Type B pancreatic cell (in vitro differentiated cells): ENCODE results near the gene MRPL21. TPM values are rescaled to one million over a fixed set of nuclear protein-coding genes. Genes with fewer than 3 reads are reported as not detected.

ENCODE experiments used
- DNase-seq: peaks from one replicate; pipeline ENCODE4 v3.0.0; 2021; ENCODE audit warnings: mixed read lengths; ENCODE audit not compliant: unreplicated experiment; ENCODE audit errors: extremely low spot score
- H3K27ac Mint-ChIP-seq: 2 replicates; pipeline ENCODE4 v1.8.0; 2021; ENCODE audit warnings: mild to moderate bottlenecking, mixed read lengths
- H3K27me3 Mint-ChIP-seq: 2 replicates; pipeline ENCODE4 v1.8.0; 2021; ENCODE audit warnings: mixed read lengths
- H3K36me3 Mint-ChIP-seq: 2 replicates; pipeline ENCODE4 v1.8.0; 2021; ENCODE audit warnings: mixed read lengths
- H3K4me1 Mint-ChIP-seq: one replicate; pipeline ENCODE4 v1.8.0; 2021; ENCODE audit warnings: mixed read lengths; ENCODE audit not compliant: unreplicated experiment
- H3K4me3 Mint-ChIP-seq: 2 replicates; pipeline ENCODE4 v1.8.0; 2021; ENCODE audit warnings: mild to moderate bottlenecking, mixed read lengths
- H3K9me3 Mint-ChIP-seq: 2 replicates; pipeline ENCODE4 v1.8.0; 2021; ENCODE audit warnings: mixed read lengths
- CTCF ChIP-seq: fragments of 200-600 bp; sonication (generic); conservative IDR thresholded peaks from 2 replicates; pipeline ENCODE4 v1.5.0; 2021; ENCODE audit warnings: antibody characterized with exemption, mild to moderate bottlenecking
- total RNA-seq: library from RNA; stranded (reverse); gene quantifications from 2 replicates; pipeline ENCODE4 v1.2.1, GENCODE V29; 2021; ENCODE audit warnings: low replicate concordance

Gene MRPL21
- total RNA-seq, 1 donor from 2014 or later = 60.2 TPM

DNA sequence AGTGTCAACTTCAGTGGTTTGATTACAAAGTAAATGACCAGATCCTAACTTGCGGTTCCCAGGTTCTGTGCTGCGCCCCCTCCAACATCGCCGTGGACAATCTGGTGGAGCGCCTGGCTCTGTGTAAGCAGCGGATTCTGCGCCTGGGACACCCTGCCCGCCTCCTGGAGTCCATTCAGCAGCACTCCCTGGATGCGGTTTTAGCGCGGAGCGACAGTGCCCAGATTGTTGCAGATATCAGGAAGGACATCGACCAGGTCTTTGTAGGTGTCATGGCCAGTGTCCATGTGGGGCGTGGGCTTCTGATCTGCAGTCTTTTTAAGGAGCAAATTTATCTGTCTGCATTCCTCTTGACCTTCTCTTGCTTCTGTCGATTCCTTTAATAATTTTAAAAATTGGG, 11.1 kb upstream of the MRPL21 start:
- Mint-ChIP-seq H3K4me3 (no peak overlapping the region), H3K27me3 (no peaks in the 10 kb centered on the region), H3K27ac (no peak overlapping the region), H3K36me3 (peaks cover 19% of the 10 kb centered on the region), H3K4me1 (no peaks in the 10 kb centered on the region), H3K9me3 (no peaks in the 10 kb centered on the region)
- TF ChIP-seq CTCF = no peak
- no peak for DNase-seq

- TF ChIP-seq CTCF = no peak
These were observed 9.6 kb upstream of the MRPL21 start for GRCh38 chr11:68913188-68913587.

GRCh38 chr11:68912254-68912653, 8.6 kb upstream of the MRPL21 start:
- H3K27ac Mint-ChIP-seq = no peak overlapping the region
- peaks cover 16% of the 10 kb centered on the region for H3K36me3 Mint-ChIP-seq
- no peak overlapping the region for H3K4me3 Mint-ChIP-seq
- no peaks in the 10 kb centered on the region for H3K9me3 Mint-ChIP-seq
- DNase-seq = no peak
- no peaks in the 10 kb centered on the region for H3K27me3 Mint-ChIP-seq
- no peaks in the 10 kb centered on the region for H3K4me1 Mint-ChIP-seq
- no peak for TF ChIP-seq CTCF

More at GRCh38 chr11:68913188-68913587, 9.6 kb upstream of the MRPL21 start:
- Mint-ChIP-seq H3K9me3 (no peaks in the 10 kb centered on the region), H3K27me3 (no peaks in the 10 kb centered on the region), H3K27ac (no peak overlapping the region), H3K36me3 (peaks cover 13% of the 10 kb centered on the region), H3K4me1 (no peaks in the 10 kb centered on the region), H3K4me3 (no peak overlapping the region)
- no peak for DNase-seq

DNA sequence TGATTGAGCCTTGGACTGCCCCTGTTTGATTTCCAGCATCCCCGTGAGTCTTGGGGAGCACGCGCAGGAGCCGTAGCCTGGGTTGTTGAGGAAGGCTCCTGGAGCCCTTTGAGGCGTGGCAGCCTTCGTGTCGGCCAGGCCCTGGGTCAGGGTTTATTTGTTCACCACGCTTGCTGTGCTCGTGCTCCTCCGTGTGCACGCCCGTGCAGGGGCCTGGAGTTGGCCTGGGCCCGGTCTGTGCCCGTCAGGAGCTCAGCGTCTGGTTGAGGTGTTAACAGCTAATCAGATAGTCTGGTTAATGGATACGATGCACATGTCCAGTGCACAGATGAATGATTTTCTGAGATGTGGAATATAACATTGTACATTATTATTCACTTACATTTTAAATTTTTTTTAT, 8.1 kb upstream of the MRPL21 start:
- H3K27ac Mint-ChIP-seq = no peak overlapping the region
- no peaks in the 10 kb centered on the region for H3K27me3 Mint-ChIP-seq
- DNase-seq = no peak
- H3K4me1 Mint-ChIP-seq = no peaks in the 10 kb centered on the region
- no peaks in the 10 kb centered on the region for H3K9me3 Mint-ChIP-seq
- no peak for TF ChIP-seq CTCF
- H3K4me3 Mint-ChIP-seq = no peak overlapping the region
- H3K36me3 Mint-ChIP-seq = peaks cover 17% of the 10 kb centered on the region

- H3K27me3 Mint-ChIP-seq = no peaks in the 10 kb centered on the region
- no peaks in the 10 kb centered on the region for H3K9me3 Mint-ChIP-seq
- no peak for DNase-seq
- no peak for TF ChIP-seq CTCF
- no peak overlapping the region for H3K4me3 Mint-ChIP-seq
- peaks cover 11% of the 10 kb centered on the region for H3K36me3 Mint-ChIP-seq
- H3K4me1 Mint-ChIP-seq = no peaks in the 10 kb centered on the region
- no peak overlapping the region for H3K27ac Mint-ChIP-seq
These were observed 7.3 kb upstream of the MRPL21 start for GRCh38 chr11:68910965-68911364.

DNA sequence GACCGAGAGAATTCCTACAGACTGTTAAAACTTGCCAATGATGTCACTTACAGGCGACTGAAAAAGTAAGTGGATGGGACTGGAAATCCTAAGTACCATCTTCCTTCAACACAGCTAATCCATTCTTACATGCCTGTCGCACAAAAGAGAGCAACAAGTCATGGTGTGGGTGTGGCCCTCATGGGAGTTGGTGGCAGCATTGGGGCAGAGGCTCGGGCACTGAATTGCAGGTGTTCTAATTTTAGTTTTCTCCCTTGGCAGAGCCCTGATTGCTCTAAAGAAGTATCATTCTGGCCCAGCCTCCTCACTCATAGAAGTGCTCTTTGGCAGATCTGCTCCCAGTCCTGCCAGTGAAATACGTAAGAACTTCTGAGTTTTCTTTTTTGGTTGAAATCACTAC, 4.6 kb upstream of the MRPL21 start:
- H3K27ac Mint-ChIP-seq = no peak overlapping the region
- peaks cover 15% of the 10 kb centered on the region for H3K4me1 Mint-ChIP-seq
- no peak for TF ChIP-seq CTCF
- no peaks in the 10 kb centered on the region for H3K27me3 Mint-ChIP-seq
- H3K36me3 Mint-ChIP-seq = peaks cover 13% of the 10 kb centered on the region
- no peak overlapping the region for H3K4me3 Mint-ChIP-seq
- no peak for DNase-seq
- no peaks in the 10 kb centered on the region for H3K9me3 Mint-ChIP-seq
